Panc1 (cell line): ENCODE measurements around the gene NTMT1.

ENCODE experiments used
- CTCF ChIP-seq: fragments of 450-650 bp; IDR thresholded peaks from 2 replicates; pipeline ENCODE4 v1.5.1; 2017; ENCODE audit warnings: mild to moderate bottlenecking
- TF ChIP-seq, protein P1 (sequence below), 2 experiments: IDR thresholded peaks; 2 replicates each; pipeline ENCODE4 v1.6.1; 2011 to 2012; ENCODE audit warnings: low read depth in 2 of 2, control low read depth in 1 of 2, low read length in 1 of 2, mild to moderate bottlenecking in 1 of 2, moderate library complexity in 1 of 2; ENCODE audit not compliant: insufficient read depth in 1 of 2

GRCh38 chr9:129654554-129655040, 28.6 kb downstream of the NTMT1 start:
- no peak for TF ChIP-seq CTCF
- TF ChIP-seq, protein P1, sequence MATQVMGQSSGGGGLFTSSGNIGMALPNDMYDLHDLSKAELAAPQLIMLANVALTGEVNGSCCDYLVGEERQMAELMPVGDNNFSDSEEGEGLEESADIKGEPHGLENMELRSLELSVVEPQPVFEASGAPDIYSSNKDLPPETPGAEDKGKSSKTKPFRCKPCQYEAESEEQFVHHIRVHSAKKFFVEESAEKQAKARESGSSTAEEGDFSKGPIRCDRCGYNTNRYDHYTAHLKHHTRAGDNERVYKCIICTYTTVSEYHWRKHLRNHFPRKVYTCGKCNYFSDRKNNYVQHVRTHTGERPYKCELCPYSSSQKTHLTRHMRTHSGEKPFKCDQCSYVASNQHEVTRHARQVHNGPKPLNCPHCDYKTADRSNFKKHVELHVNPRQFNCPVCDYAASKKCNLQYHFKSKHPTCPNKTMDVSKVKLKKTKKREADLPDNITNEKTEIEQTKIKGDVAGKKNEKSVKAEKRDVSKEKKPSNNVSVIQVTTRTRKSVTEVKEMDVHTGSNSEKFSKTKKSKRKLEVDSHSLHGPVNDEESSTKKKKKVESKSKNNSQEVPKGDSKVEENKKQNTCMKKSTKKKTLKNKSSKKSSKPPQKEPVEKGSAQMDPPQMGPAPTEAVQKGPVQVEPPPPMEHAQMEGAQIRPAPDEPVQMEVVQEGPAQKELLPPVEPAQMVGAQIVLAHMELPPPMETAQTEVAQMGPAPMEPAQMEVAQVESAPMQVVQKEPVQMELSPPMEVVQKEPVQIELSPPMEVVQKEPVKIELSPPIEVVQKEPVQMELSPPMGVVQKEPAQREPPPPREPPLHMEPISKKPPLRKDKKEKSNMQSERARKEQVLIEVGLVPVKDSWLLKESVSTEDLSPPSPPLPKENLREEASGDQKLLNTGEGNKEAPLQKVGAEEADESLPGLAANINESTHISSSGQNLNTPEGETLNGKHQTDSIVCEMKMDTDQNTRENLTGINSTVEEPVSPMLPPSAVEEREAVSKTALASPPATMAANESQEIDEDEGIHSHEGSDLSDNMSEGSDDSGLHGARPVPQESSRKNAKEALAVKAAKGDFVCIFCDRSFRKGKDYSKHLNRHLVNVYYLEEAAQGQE (IDR thresholded peaks at IDR 0.05; ENCODE audit: insufficient read depth in 1 of 2, low read depth in 2 of 2, low read length in 1 of 2): no peak
